ENCODE results near the gene BHMT2. TPM values are rescaled to one million over a fixed set of nuclear protein-coding genes. Genes with fewer than 3 reads are reported as not detected.

The BHMT2 gene
- total and polyA plus RNA-seq, 10 of the 15 experiments (the other 5 are each of a cell fraction or from before 2014, with no cell fraction given) = not detected

GRCh38 chr5:79025054-79025472, 44.5 kb upstream of the BHMT2 start:
- Histone ChIP-seq H3K9ac (ENCODE audit: control insufficient read depth, insufficient read depth, low read length) (no peak overlapping the region), H4K20me1 (ENCODE audit: control insufficient read depth, insufficient read depth) (no peaks in the 10 kb centered on the region), H3K4me2 (ENCODE audit: control insufficient read depth, insufficient read depth) (0 out of 2 replicates have a peak overlapping the region, but pooled peaks have one; percentile 66), H3K36me3 (ENCODE audit: control insufficient read depth in 2 of 2, insufficient read depth in 2 of 2, low read length in 1 of 2) (no peaks in the 10 kb centered on the region), H3K4me3 (no peak overlapping the region), H2AFZ (ENCODE audit: control insufficient read depth, low read depth, low read length) (peak overlapping the region; percentile 29), H3K9me3 (replicated peaks; ENCODE audit: control insufficient read depth, insufficient read depth, low read length) (no peaks in the 10 kb centered on the region), H3K79me2 (ENCODE audit: control insufficient read depth, insufficient read depth, low read length) (no peaks in the 10 kb centered on the region), H3K4me1 (ENCODE audit: control insufficient read depth, insufficient read depth, low read length) (no peaks in the 10 kb centered on the region), H3K27ac (ENCODE audit: control insufficient read depth, insufficient read depth) (no peak overlapping the region), H3K27me3 (replicated peaks in 1 of 2; ENCODE audit: control insufficient read depth in 2 of 2, insufficient read depth in 2 of 2, low read length in 1 of 2) (no peaks in the 10 kb centered on the region; a peak in 2 of 4 replicates)
- WGBS (ENCODE audit: insufficient coverage, insufficient replicate concordance, low lambda C conversion rate, missing lambda C conversion rate) = 11% methylated on average over 13 of the region's 13 CpGs
- TF ChIP-seq YY1 (IDR thresholded peaks at IDR 0.05; ENCODE audit: low read depth, low read length) (0 out of 2 replicates have a peak, but pooled peaks have one; percentile 44), TBL1XR1 (IDR thresholded peaks at IDR 0.05; ENCODE audit: low read depth, low read length) (no peak), FOXM1 (IDR thresholded peaks at IDR 0.05; ENCODE audit: low read depth, low read length) (0 out of 2 replicates have a peak, but pooled peaks have one; percentile 13), CTCF (IDR thresholded peaks at IDR 0.05 in 2 of 3, conservative IDR thresholded peaks at IDR 0.05 in 1 of 3; ENCODE audit: control insufficient read depth in 2 of 3, extremely low read depth in 1 of 3, insufficient read depth in 1 of 3, low read depth in 3 of 3, low read length in 3 of 3) (peak; percentile 83 to 86 (median 83)), ZNF384 (IDR thresholded peaks at IDR 0.05; ENCODE audit: borderline replicate concordance, low read depth, low read length) (peak; percentile 75), ZNF24 (IDR thresholded peaks at IDR 0.05) (no peak), SMC3 (IDR thresholded peaks at IDR 0.05; ENCODE audit: borderline replicate concordance, low read length) (peak; percentile 82), RAD21 (IDR thresholded peaks at IDR 0.05; ENCODE audit: insufficient read depth, low read depth, low read length) (peak; percentile 92)
- SMC1A ChIA-PET (ENCODE audit: uncharacterized antibody, unreplicated experiment) = interaction anchor here (0.7 to 12.4 kb wide), 29 partner anchors 9 to 716 kb away, joined by 3 to 359 read pairs (median 4); partner anchors contain the start of gene ARSB
- DNase-seq (ENCODE audit: low read depth, low spot score) = no peak
- BruUV-seq (replicated peaks) = no TSS peak
- RAD21 ChIA-PET (ENCODE audit: unreplicated experiment) = interaction anchor here (0.6 to 11.7 kb wide), 23 partner anchors 9 to 1059 kb away, joined by 3 to 326 read pairs (median 4); no protein-coding TSS in a partner anchor
- in situ Hi-C loops (cut with MboI) (no loop called here), intact Hi-C loops (cut with micrococcal nuclease; ENCODE audit: unreplicated experiment) (loop anchor here (1.0 to 10.0 kb wide), 4 partner anchors 85 to 830 kb away; no protein-coding TSS in a partner anchor)
- POLR2A ChIA-PET = no interaction called here
- CTCF ChIA-PET = interaction anchor here (0.6 to 13.5 kb wide), 73 partner anchors 9 to 1058 kb away, joined by 3 to 658 read pairs (median 5); partner anchors contain the start of gene ARSB
- ATAC-seq = peak; percentile 67
- peak; percentile 47 for FAIRE-seq

All from GM12878 (cell line).